Ovary (tissue), 9 donors: ENCODE measurements around the gene PHF2. TPM values are rescaled to one million over a fixed set of nuclear protein-coding genes. Genes with fewer than 3 reads are reported as not detected.

Experiments used
- DNase-seq, 5 donors: peaks; one replicate each; pipeline ENCODE4 v3.0.0-alpha.2; 2019 to 2020
- H3K27ac ChIP-seq, 2 donors: fragments of 200-600 bp; one replicate each; pipeline versions ENCODE4 v1.5.1 to v1.8.0; 2019 to 2022
- H3K27me3 ChIP-seq: fragments of 200-600 bp; one replicate; pipeline ENCODE4 v1.8.0; 2022
- H3K36me3 ChIP-seq: fragments of 200-600 bp; sonication (generic); one replicate; pipeline ENCODE4 v1.5.1; 2019
- H3K4me1 ChIP-seq: one replicate; pipeline ENCODE4 v1.8.1; 2013; ENCODE audit warnings: mild to moderate bottlenecking, moderate library complexity; ENCODE audit not compliant: insufficient read depth
- H3K4me3 ChIP-seq: fragments of 200-600 bp; sonication (generic); one replicate; pipeline ENCODE4 v1.5.1; 2017
- H3K9me3 ChIP-seq, 2 donors: fragments of 200-600 bp in 1 of 2; sonication (generic) in 1 of 2; one replicate each; pipeline versions ENCODE4 v1.5.1 to v1.8.1; 2013 to 2019; ENCODE audit warnings: mild to moderate bottlenecking in 1 of 2, moderate library complexity in 1 of 2
- CTCF ChIP-seq, 3 donors: fragments of 450-650 bp in 2 of 3; fragments of 200-600 bp in 1 of 3; IDR thresholded peaks; one replicate each; pipeline versions ENCODE4 v1.5.1 to v1.8.0; 2016 to 2022; ENCODE audit warnings: antibody characterized with exemption in 3 of 3, mild to moderate bottlenecking in 1 of 3
- EP300 ChIP-seq: sonication (generic); formaldehyde crosslinking; IDR thresholded peaks from one replicate; pipeline ENCODE4 v1.6.1; 2017; ENCODE audit warnings: antibody characterized with exemption
- POLR2A ChIP-seq: fragments of 450-650 bp; IDR thresholded peaks from one replicate; pipeline ENCODE4 v1.6.1; 2017; ENCODE audit warnings: antibody characterized with exemption, mild to moderate bottlenecking, moderate library complexity
- WGBS, 3 donors: extraction: QIAGEN DNeasy Blood & Tissue Kit in 1 of 3; methylation state at CpG; one replicate each; pipeline versions ENCODE4 v1.1.5 to v1.1.7; 2013 to 2017; 5-methylcytosine and 5-hydroxymethylcytosine counted together
- intact Hi-C, 4 donors: fragments of 100-400 bp; cut with DNase I; formaldehyde crosslinking; loops; one replicate each; pipeline versions ENCODE4 v1.11.0 to v1.15.1; 2022 to 2023
- polyA plus RNA-seq, 2 donors: library from polyadenylated mRNA; stranded (reverse); fragments of 200-250 nt in 1 of 2; fragments of 350-450 nt in 1 of 2; fragmentation: Illumina TruSeq in 1 of 2; extraction: RNeasy Lipid Tissue Mini Kit (QIAGEN cat#74804) in 1 of 2; gene quantifications; one replicate each; pipeline ENCODE4 v1.2.3, GENCODE V29; 2013 to 2014
- total RNA-seq, 7 donors: library from RNA; depleted of rRNA in 2 of 7; stranded (reverse); fragments of >200 nt in 2 of 7; fragmentation: NEBNext Ultra II Directional in 3 of 7; extraction: Animal tissue kit (Norgen Biotek cat#: 25700) in 3 of 7; gene quantifications; one replicate each; pipeline versions ENCODE4 v1.1.0 to v1.2.4, GENCODE V29; 2016 to 2023
- donor health status: DM: no; HTN: no; CAD: no; lungs with moderate emphysema.
- donor health status: DM: no; HTN: no; CAD: no.
- donor health status: Bipolar disorder and iron deficiency.
- donor health status: DM: yes; HTN: yes; CAD: no.
- donor health status: DM: no; HTN: no; CAD: no.
- donor health status: DM: yes; HTN: yes; CAD: no.

The PHF2 gene
- total and polyA plus RNA-seq, 9 donors: 20.3 to 50.1 (median 39.7) TPM

- DNase-seq: peak in 3 of 5 donors; percentile 18 to 30 (median 19)
- intact Hi-C loops: loop anchor here in 1 of 4 donors (10.0 kb wide), 1 partner anchor 538 kb away; no protein-coding TSS in a partner anchor
- 90 to 95% (median 92%) methylated on average over 18 of the region's 18 CpGs for WGBS, 3 donors
- Histone ChIP-seq H3K9me3 (no peaks in the 10 kb centered on the region), H3K36me3 (no peaks in the 10 kb centered on the region), H3K4me1 (no peaks in the 10 kb centered on the region), H3K27me3 (no peaks in the 10 kb centered on the region), H3K4me3 (no peak overlapping the region), H3K27ac (no peak overlapping the region)
- TF ChIP-seq CTCF (IDR thresholded peaks at IDR 0.05) (no peak), POLR2A (no peak), EP300 (no peak)
Observed at GRCh38 chr9:93667006-93667405, 90.6 kb downstream of the PHF2 start.

- peak in 1 of 5 donors; percentile 5 for DNase-seq
- Histone ChIP-seq H3K27me3 (no peaks in the 10 kb centered on the region), H3K4me1 (no peaks in the 10 kb centered on the region), H3K36me3 (no peaks in the 10 kb centered on the region), H3K9me3 (no peaks in the 10 kb centered on the region), H3K27ac (no peak overlapping the region), H3K4me3 (no peak overlapping the region)
- intact Hi-C loops: loop anchor here in 1 of 4 donors (10.0 kb wide), 1 partner anchor 537 kb away; no protein-coding TSS in a partner anchor
- WGBS, 3 donors: 65 to 93% (median 83%) methylated on average over 4 of the region's 4 CpGs
- TF ChIP-seq CTCF (IDR thresholded peaks at IDR 0.05) (no peak), POLR2A (no peak)
Observed at GRCh38 chr9:93667627-93668026, 91.2 kb downstream of the PHF2 start.

GRCh38 chr9:93668261-93668871 lies 92.0 kb downstream of the PHF2 start:
- Histone ChIP-seq H3K27ac (no peak overlapping the region), H3K36me3 (no peaks in the 10 kb centered on the region), H3K9me3 (no peaks in the 10 kb centered on the region), H3K4me3 (no peak overlapping the region), H3K4me1 (no peaks in the 10 kb centered on the region), H3K27me3 (no peaks in the 10 kb centered on the region)
- peak in 3 of 5 donors; percentile 3 to 23 (median 9) for DNase-seq
- TF ChIP-seq POLR2A (no peak), EP300 (no peak), CTCF (IDR thresholded peaks at IDR 0.05) (no peak)
- intact Hi-C loops: loop anchor here in 1 of 4 donors (10.0 kb wide), 1 partner anchor 536 kb away; no protein-coding TSS in a partner anchor
- WGBS, 3 donors: 65 to 74% (median 68%) methylated on average over 12 of the region's 12 CpGs

GRCh38 chr9:93669116-93669957 lies 93.0 kb downstream of the PHF2 start:
- 83 to 89% (median 85%) methylated on average over 14 to 15 of the region's 15 CpGs for WGBS, 3 donors
- intact Hi-C loops: loop anchor here in 1 of 4 donors (10.0 kb wide), 1 partner anchor 535 kb away; no protein-coding TSS in a partner anchor
- Histone ChIP-seq H3K4me3 (no peak overlapping the region), H3K9me3 (no peaks in the 10 kb centered on the region), H3K27me3 (no peaks in the 10 kb centered on the region), H3K4me1 (no peaks in the 10 kb centered on the region), H3K36me3 (no peaks in the 10 kb centered on the region), H3K27ac (no peak overlapping the region)
- TF ChIP-seq EP300 (no peak), CTCF (IDR thresholded peaks at IDR 0.05) (no peak), POLR2A (no peak)
- peak; percentile 5 to 23 (median 10) for DNase-seq
